ENCODE results near the gene USP30. TPM values are rescaled to one million over a fixed set of nuclear protein-coding genes. Genes with fewer than 3 reads are reported as not detected.

USP30 gene, protein sequence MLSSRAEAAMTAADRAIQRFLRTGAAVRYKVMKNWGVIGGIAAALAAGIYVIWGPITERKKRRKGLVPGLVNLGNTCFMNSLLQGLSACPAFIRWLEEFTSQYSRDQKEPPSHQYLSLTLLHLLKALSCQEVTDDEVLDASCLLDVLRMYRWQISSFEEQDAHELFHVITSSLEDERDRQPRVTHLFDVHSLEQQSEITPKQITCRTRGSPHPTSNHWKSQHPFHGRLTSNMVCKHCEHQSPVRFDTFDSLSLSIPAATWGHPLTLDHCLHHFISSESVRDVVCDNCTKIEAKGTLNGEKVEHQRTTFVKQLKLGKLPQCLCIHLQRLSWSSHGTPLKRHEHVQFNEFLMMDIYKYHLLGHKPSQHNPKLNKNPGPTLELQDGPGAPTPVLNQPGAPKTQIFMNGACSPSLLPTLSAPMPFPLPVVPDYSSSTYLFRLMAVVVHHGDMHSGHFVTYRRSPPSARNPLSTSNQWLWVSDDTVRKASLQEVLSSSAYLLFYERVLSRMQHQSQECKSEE
- total RNA-seq (2021) (11.7 and 12.4 TPM in 2 replicates), Bru-seq, nascent RNA (percentile 54 among the genes with signal in this experiment), BruChase-seq, experiment 1, labeled RNA remaining after a 2-hour chase (percentile 61 among the genes with signal in this experiment), BruChase-seq, experiment 2, labeled RNA remaining after a 6-hour chase (percentile 53 among the genes with signal in this experiment)
- long read RNA-seq, transcript USP30-201 (13 exons, 3,742 nt): major isoform, 14 of 23 reads
- long read RNA-seq, partial matches to known transcripts: 2 of 23 reads
- long read RNA-seq, other reads (novel, unspliced or antisense): 6 of 23 reads

DNA sequence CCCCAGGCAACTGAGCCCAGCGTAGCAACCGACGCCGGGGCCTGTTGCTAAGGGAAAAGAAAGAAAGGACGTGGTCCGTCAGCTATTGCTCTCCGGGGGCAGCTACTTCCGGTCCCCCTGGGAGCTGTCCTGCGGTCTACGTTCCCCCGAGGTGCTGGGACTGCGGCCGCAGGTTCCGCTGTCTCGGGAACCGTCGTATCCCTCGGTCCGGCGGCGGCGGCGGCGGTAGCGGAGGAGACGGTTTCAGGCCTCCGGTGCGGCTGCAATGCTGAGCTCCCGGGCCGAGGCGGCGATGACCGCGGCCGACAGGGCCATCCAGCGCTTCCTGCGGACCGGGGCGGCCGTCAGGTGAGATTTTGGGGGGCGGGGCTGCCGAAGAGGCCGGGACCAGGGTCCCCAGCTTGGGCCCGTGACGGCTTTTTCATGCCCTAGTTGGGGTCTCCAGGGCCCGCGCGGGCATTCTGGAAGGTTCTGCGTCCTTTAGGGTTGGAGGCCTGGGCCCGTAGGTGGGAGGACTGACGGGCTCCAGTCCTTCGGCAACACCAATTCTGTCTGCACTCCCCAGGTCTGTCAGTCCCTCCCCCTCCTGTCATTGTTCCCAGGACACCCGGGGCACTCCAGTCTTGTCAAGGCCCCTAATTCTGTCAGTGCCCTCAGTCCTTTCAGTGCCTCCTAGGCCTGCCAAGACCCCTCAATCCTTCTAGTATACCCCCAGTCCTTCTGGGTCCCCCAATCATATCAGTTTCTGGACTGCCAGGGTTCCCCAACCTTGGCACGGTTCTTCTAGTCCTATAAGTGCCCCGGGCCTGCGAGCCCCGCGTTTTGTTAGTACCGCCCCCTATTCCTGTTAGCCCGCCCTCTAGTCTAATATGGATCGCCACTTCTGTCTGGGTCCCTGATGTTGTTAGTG, at the start of gene USP30:
USP30 (plus strand) TSS at position 163 of the 910 bp plus-strand sequence; CDS start at position 266, 103 bp downstream.
- intact Hi-C loops (cut with micrococcal nuclease; ENCODE audit: unreplicated experiment): no loop called here
- peak; percentile 90 for DNase-seq (ENCODE audit: low spot score)
- no peaks in the 10 kb centered on the region for H3K36me3 ChIP-seq (ENCODE audit: insufficient read depth, low read length, poor library complexity, severe bottlenecking)
- peaks cover 7% of the 10 kb centered on the region for H3K4me1 ChIP-seq (ENCODE audit: insufficient read depth, low read length, poor library complexity, severe bottlenecking)
- H3K4me3 ChIP-seq (ENCODE audit: low read depth, low read length, poor library complexity, severe bottlenecking): peak within 1 kb of the TSS; percentile 89
- TSS peak; percentile 45 for BruUV-seq (replicated peaks)
- POLR2A ChIA-PET (ENCODE audit: low non-redundant PET): no interaction called here
- TF ChIP-seq, protein P1, sequence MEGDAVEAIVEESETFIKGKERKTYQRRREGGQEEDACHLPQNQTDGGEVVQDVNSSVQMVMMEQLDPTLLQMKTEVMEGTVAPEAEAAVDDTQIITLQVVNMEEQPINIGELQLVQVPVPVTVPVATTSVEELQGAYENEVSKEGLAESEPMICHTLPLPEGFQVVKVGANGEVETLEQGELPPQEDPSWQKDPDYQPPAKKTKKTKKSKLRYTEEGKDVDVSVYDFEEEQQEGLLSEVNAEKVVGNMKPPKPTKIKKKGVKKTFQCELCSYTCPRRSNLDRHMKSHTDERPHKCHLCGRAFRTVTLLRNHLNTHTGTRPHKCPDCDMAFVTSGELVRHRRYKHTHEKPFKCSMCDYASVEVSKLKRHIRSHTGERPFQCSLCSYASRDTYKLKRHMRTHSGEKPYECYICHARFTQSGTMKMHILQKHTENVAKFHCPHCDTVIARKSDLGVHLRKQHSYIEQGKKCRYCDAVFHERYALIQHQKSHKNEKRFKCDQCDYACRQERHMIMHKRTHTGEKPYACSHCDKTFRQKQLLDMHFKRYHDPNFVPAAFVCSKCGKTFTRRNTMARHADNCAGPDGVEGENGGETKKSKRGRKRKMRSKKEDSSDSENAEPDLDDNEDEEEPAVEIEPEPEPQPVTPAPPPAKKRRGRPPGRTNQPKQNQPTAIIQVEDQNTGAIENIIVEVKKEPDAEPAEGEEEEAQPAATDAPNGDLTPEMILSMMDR (conservative IDR thresholded peaks at IDR 0.05; ENCODE audit: low read depth, low read length): no peak
- H3K27ac ChIP-seq (ENCODE audit: low read depth, low read length, poor library complexity, severe bottlenecking): peak within 1 kb of the TSS; percentile 68
- H3K27me3 ChIP-seq (replicated peaks; ENCODE audit: insufficient read depth, low read depth, low read length, poor library complexity): no peaks in the 10 kb centered on the region
- no peaks in the 10 kb centered on the region for H3K9me3 ChIP-seq (ENCODE audit: low read depth, low read length, poor library complexity, severe bottlenecking)
- CTCF ChIA-PET: interaction anchor here (0.6 kb wide), 1 partner anchor 342 kb away, joined by 3 read pairs; no protein-coding TSS in a partner anchor

DNA sequence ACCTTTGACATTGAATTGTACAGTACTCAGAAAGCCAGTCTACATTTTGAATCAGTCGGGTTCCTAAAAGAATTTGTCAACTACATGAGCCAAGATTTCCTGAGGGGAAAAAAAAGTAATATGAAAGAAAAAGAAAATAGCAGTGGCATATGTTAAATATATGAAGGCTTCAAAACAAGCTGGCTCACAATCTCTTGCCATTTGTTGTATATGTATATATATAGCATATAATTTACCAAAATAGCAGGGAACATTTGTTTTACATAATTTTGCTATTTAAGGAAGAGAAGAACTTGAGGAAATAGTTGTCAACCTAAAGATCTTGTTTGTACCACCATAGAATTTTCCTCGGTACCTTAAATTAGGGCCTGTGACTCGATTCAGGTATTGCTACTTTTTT, 48.4 kb upstream of the USP30 start:
- no peak for DNase-seq (ENCODE audit: low spot score)
- intact Hi-C loops (cut with micrococcal nuclease; ENCODE audit: unreplicated experiment): no loop called here
- ChIA-PET POLR2A (ENCODE audit: low non-redundant PET) (no interaction called here), CTCF (no interaction called here)
- H3K4me1 ChIP-seq (ENCODE audit: insufficient read depth, low read length, poor library complexity, severe bottlenecking): no peaks in the 10 kb centered on the region
- no peak overlapping the region for H3K27ac ChIP-seq (ENCODE audit: low read depth, low read length, poor library complexity, severe bottlenecking)
- peaks cover 29% of the 10 kb centered on the region for H3K27me3 ChIP-seq (replicated peaks; ENCODE audit: insufficient read depth, low read depth, low read length, poor library complexity)
- no peaks in the 10 kb centered on the region for H3K36me3 ChIP-seq (ENCODE audit: insufficient read depth, low read length, poor library complexity, severe bottlenecking)
- H3K9me3 ChIP-seq (ENCODE audit: low read depth, low read length, poor library complexity, severe bottlenecking): no peaks in the 10 kb centered on the region
- BruUV-seq (replicated peaks): no TSS peak
- TF ChIP-seq, protein P1 (conservative IDR thresholded peaks at IDR 0.05; ENCODE audit: low read depth, low read length): no peak
- TF ChIP-seq EZH2 (IDR thresholded peaks at IDR 0.05; ENCODE audit: borderline replicate concordance, low read depth, low read length, poor library complexity, severe bottlenecking): no peak
- H3K4me3 ChIP-seq (ENCODE audit: low read depth, low read length, poor library complexity, severe bottlenecking): no peak overlapping the region

DNA sequence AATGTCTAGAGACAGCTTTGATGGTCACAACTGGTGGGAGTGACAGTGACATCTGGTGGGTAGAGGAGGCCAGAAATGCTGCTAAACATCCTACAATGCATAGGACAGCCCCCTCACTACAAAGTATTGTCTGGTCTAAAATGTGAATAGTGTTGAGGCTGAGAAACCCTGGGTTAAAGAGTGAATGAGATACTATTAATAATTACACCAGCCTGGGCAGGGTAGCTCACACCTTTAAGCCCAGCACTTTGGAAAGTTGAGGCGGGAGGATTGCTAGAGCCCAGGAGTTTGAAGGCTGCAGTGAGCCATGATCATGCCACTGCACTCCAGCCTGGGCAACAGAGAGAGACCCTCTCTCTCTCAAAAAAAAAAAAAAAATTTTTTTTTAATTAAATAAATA, 42.6 kb upstream of the USP30 start:
- Histone ChIP-seq H3K9me3 (ENCODE audit: low read depth, low read length, poor library complexity, severe bottlenecking) (no peaks in the 10 kb centered on the region), H3K4me3 (ENCODE audit: low read depth, low read length, poor library complexity, severe bottlenecking) (no peak overlapping the region), H3K27ac (ENCODE audit: low read depth, low read length, poor library complexity, severe bottlenecking) (no peak overlapping the region), H3K4me1 (ENCODE audit: insufficient read depth, low read length, poor library complexity, severe bottlenecking) (no peaks in the 10 kb centered on the region), H3K27me3 (replicated peaks; ENCODE audit: insufficient read depth, low read depth, low read length, poor library complexity) (peaks cover 28% of the 10 kb centered on the region), H3K36me3 (ENCODE audit: insufficient read depth, low read length, poor library complexity, severe bottlenecking) (no peaks in the 10 kb centered on the region)
- TF ChIP-seq EZH2 (IDR thresholded peaks at IDR 0.05; ENCODE audit: borderline replicate concordance, low read depth, low read length, poor library complexity, severe bottlenecking): no peak
- TF ChIP-seq, protein P1 (conservative IDR thresholded peaks at IDR 0.05; ENCODE audit: low read depth, low read length): no peak
- BruUV-seq (replicated peaks): no TSS peak
- DNase-seq (ENCODE audit: low spot score): no peak
- intact Hi-C loops (cut with micrococcal nuclease; ENCODE audit: unreplicated experiment): no loop called here
- ChIA-PET POLR2A (ENCODE audit: low non-redundant PET) (no interaction called here), CTCF (no interaction called here)

Data from A673 (cell line).